ENCODE results near the gene NHLRC1. TPM values are rescaled to one million over a fixed set of nuclear protein-coding genes. Genes with fewer than 3 reads are reported as not detected.

NHLRC1 gene
- total RNA-seq, 1 experiment from 2014 or later, result 1.3 TPM

DNA sequence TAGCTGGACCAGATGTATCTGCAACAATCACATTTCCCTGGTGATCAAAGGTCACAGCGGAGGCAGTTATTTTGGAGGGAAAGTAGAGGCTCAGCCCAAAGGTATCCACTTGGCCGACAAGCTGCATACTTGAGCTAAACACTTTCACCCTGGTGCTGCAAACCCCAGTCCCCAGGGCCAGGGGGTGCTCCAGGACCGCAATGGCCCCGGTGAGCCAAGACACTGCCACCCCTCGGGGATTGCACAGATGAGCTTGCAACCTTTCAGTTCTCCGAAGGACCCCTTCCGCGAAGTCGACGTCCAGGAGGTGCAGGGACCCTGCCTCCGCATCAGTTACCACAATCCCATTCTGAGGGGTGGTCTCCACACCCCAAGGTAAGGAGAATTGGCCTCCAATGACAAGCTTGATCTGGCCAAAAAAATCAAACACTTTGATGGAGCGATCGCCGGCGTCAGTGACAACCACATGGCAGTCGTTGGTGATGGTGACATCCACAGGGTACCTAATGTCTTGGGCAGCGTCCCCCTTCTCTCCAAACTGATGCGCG, 823 bp downstream of the NHLRC1 start:
- H3K4me3 ChIP-seq, result no peak overlapping the region
- H3K27ac ChIP-seq, result no peak overlapping the region
- no peak for DNase-seq (ENCODE audit: low read depth in 1 of 2, low spot score in 2 of 2)
- no peaks in the 10 kb centered on the region for H3K9me3 ChIP-seq (replicated peaks)
- no peaks in the 10 kb centered on the region for H3K27me3 ChIP-seq (replicated peaks)
- H3K36me3 ChIP-seq, result no peaks in the 10 kb centered on the region
- H3K4me1 ChIP-seq (replicated peaks), result peaks cover 20% of the 10 kb centered on the region

DNA sequence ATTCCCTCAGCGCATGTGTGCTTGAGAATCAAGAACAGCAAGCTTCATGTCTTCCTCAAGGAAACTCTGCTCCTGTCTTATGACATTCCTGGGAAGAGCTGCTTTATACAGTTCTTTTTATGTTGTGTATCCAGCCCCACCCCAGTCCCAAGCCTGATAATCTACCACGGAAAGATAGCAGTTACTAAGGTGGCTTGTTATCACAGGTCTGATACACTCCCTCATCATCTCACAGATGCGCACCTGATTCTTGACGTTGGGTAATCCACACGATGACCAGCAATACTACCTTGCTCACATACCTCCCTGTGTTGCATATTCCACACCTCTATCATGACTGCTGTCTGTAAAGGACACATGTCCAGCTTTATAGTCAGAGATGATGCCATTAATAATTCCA, 3.2 kb downstream of the NHLRC1 start:
- H3K9me3 ChIP-seq (replicated peaks), result 0 out of 2 replicates have a peak, but pooled peaks cover 3% of the 10 kb centered on the region
- H3K27ac ChIP-seq, result no peak overlapping the region
- peaks cover 11% of the 10 kb centered on the region for H3K4me1 ChIP-seq (replicated peaks)
- H3K36me3 ChIP-seq, result no peaks in the 10 kb centered on the region
- no peak overlapping the region for H3K4me3 ChIP-seq
- no peaks in the 10 kb centered on the region; the same call in 1 of the 2 replicates for H3K27me3 ChIP-seq (replicated peaks)
- DNase-seq (ENCODE audit: low read depth in 1 of 2, low spot score in 2 of 2), result no peak

DNA sequence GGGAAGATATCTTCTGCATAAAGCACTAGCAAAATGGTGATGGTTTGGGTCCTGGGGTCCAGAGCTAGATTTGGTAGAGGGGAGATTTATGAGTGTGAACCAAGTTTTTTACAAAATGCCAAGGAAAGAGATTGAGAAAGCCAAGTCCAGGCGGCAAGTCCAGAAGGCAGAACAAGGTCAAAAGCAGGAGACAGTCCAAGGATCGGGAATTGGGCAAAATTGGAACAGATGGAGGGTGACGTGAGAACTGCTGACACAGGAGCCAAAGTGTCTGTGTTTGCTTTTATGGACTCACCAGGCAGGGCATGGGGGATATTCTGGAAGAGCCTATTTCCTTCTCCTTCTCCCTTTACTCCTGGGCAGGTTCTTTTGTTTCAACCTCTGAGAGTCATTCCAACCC, 4.1 kb downstream of the NHLRC1 start:
- Histone ChIP-seq H3K4me1 (replicated peaks) (peaks cover 11% of the 10 kb centered on the region), H3K36me3 (no peaks in the 10 kb centered on the region), H3K27me3 (replicated peaks) (no peaks in the 10 kb centered on the region; the same call in 1 of the 2 replicates), H3K9me3 (replicated peaks) (0 out of 2 replicates have a peak, but pooled peaks cover 3% of the 10 kb centered on the region), H3K4me3 (no peak overlapping the region), H3K27ac (no peak overlapping the region)
- DNase-seq (ENCODE audit: low read depth in 1 of 2, low spot score in 2 of 2), result no peak

DNA sequence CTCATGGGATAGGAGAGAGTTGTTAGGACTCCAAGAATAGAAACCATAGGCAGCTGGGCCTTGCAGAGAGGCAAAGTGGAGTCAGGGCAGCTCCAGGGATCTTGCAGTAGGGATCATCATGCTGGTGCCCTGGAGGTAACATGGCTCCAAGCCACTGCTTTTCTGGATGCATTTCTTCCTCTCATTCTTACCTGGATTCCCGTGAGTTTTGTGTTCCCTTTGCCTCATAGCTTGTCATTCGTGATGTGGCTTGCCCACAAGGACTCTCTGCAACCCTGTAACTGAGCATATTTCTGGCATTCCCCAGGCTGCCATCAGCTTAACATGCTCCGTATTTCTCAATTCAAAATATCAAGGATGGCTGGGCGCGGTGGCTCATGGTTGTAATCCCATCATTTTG, 5.3 kb downstream of the NHLRC1 start:
- no peaks in the 10 kb centered on the region; the same call in 1 of the 2 replicates for H3K27me3 ChIP-seq (replicated peaks)
- H3K27ac ChIP-seq, result no peak overlapping the region
- no peaks in the 10 kb centered on the region for H3K36me3 ChIP-seq
- H3K4me1 ChIP-seq (replicated peaks), result peaks cover 3% of the 10 kb centered on the region
- no peak overlapping the region for H3K4me3 ChIP-seq
- no peak for DNase-seq (ENCODE audit: low read depth in 1 of 2, low spot score in 2 of 2)
- 0 out of 2 replicates have a peak, but pooled peaks cover 3% of the 10 kb centered on the region for H3K9me3 ChIP-seq (replicated peaks)

DNA sequence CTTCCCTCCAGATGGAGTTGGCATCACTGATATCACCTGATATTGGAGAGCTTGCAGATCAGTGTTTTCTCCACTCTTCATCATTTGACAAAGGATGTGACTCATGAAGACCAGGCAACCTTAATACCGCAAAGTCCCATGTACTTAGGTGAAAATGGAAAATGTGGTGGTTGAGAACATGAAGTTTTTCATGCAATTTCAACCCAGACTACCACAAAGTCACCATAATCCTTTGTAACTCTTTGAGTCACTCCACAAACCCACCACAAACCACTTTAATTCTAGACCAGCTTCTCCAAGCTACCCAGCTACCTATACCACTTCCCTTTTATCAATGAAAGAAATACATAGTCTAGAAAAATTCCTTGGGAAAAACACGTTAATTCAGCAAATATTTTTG, 7.1 kb downstream of the NHLRC1 start:
- H3K4me1 ChIP-seq (replicated peaks), result no peaks in the 10 kb centered on the region
- H3K9me3 ChIP-seq (replicated peaks), result 0 out of 2 replicates have a peak, but pooled peaks cover 3% of the 10 kb centered on the region
- no peak for DNase-seq (ENCODE audit: low read depth in 1 of 2, low spot score in 2 of 2)
- no peak overlapping the region for H3K27ac ChIP-seq
- no peaks in the 10 kb centered on the region for H3K36me3 ChIP-seq
- H3K4me3 ChIP-seq, result no peak overlapping the region
- no peaks in the 10 kb centered on the region; the same call in 1 of the 2 replicates for H3K27me3 ChIP-seq (replicated peaks)

DNA sequence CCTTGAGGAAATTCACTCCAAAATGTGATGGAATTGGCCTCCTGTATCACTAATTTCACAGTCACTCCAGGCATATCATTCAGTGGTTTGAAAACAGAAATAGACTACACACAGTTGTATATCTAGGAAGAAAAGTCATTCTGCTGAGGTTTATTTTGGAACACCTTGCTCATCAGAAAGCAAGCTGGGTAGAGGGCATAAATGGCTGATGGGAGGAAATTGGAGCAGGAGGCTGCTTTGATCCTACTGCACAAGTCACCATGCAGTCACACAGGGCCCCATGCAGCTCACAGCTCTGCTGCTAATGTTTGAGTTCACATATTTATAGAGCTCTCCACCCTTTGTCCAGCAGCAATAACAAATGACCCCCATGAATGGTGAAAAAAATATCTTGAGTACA, 12.3 kb downstream of the NHLRC1 start:
- no peak for DNase-seq (ENCODE audit: low read depth in 1 of 2, low spot score in 2 of 2)
- Histone ChIP-seq H3K27me3 (replicated peaks) (no peaks in the 10 kb centered on the region), H3K36me3 (no peaks in the 10 kb centered on the region), H3K4me3 (no peak overlapping the region), H3K27ac (no peak overlapping the region), H3K4me1 (replicated peaks) (no peaks in the 10 kb centered on the region), H3K9me3 (replicated peaks) (peaks cover 7% of the 10 kb centered on the region; the same call in 1 of the 2 replicates)

DNA sequence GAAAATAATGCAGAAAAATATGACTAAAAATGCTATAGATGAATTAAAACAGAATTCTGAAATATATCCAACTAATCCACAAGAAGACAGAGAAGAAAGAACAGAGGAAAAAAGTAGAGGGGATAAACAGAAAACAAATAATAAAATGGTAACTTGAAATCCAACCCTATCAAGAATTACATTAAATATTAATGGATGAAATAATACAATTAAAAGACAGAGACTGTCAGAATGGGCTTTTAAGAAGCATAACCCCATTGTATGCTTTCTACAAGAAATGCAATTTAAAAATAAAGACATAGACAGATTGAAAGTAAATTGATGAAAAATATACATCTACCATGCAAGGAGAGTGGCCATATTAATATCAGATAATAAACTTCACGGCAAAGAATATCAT, 15.4 kb downstream of the NHLRC1 start:
- DNase-seq (ENCODE audit: low read depth in 1 of 2, low spot score in 2 of 2), result no peak
- H3K4me1 ChIP-seq (replicated peaks), result peaks cover 1% of the 10 kb centered on the region; the same call in 1 of the 2 replicates
- H3K27me3 ChIP-seq (replicated peaks), result no peaks in the 10 kb centered on the region
- H3K27ac ChIP-seq, result no peak overlapping the region
- H3K36me3 ChIP-seq, result no peaks in the 10 kb centered on the region
- H3K4me3 ChIP-seq, result no peak overlapping the region
- peaks cover 7% of the 10 kb centered on the region; the same call in 1 of the 2 replicates for H3K9me3 ChIP-seq (replicated peaks)

DNA sequence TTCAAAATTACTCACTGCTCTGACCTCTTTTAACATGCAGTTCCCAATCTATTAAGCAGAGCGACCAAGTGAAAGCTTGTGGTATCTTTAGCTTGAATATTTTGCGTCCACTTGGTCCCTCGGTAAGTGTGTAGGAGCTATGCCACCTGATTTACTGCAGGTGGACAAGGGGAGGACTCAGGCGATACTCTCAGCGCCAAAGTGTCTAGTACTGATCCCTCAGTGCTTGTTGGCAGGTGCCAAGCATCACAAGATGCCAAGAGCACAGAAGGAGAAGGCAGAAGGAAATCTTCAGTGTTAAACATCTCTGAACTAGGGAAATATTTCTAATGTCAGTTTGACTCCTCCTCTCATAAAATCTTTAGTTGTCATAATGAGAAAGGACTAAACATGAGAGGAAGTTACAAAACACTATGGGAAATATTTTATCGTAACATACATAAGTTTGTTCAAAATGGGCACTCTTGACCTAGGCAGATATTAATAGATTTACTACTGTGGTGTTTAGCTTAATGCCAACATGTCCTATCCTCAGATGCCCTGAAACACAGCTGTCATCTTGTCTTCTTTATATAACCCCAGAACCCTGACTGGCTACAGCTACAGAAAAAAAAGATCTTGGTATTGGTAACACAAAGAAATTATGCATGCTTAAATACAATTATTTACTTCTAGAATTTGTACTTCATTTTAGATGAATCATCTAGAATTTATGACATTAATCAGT, 19.5 kb downstream of the NHLRC1 start:
- Histone ChIP-seq H3K27ac (no peak overlapping the region), H3K27me3 (replicated peaks) (no peaks in the 10 kb centered on the region), H3K36me3 (no peaks in the 10 kb centered on the region), H3K4me1 (replicated peaks) (peaks cover 12% of the 10 kb centered on the region), H3K4me3 (no peak overlapping the region), H3K9me3 (replicated peaks) (peaks cover 7% of the 10 kb centered on the region; the same call in 1 of the 2 replicates)
- no peak for DNase-seq (ENCODE audit: low read depth in 1 of 2, low spot score in 2 of 2)

DNA sequence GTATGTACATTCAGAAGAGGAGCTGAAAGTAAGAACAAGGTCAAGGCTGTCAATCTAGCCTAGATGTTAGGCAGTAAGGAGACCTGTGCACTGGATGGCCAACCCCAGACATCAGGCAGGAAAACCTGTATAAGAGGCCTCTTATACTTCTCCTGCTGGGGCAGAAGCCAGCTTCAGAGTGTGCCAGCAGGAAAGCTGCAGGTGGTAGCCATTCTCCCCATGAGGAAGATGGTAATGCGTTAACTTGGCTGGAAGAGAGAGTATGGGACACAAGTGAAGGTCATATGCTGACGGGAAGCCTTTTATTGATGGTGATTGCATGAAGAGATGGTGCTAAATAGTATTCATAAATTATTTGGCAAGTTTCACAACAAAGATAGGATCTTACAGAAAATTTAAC, 20.6 kb downstream of the NHLRC1 start:
- Histone ChIP-seq H3K36me3 (no peaks in the 10 kb centered on the region), H3K27ac (no peak overlapping the region), H3K9me3 (replicated peaks) (0 out of 2 replicates have a peak, but pooled peaks cover 3% of the 10 kb centered on the region), H3K4me1 (replicated peaks) (peaks cover 12% of the 10 kb centered on the region), H3K27me3 (replicated peaks) (no peaks in the 10 kb centered on the region), H3K4me3 (no peak overlapping the region)
- no peak for DNase-seq (ENCODE audit: low read depth in 1 of 2, low spot score in 2 of 2)

DNA sequence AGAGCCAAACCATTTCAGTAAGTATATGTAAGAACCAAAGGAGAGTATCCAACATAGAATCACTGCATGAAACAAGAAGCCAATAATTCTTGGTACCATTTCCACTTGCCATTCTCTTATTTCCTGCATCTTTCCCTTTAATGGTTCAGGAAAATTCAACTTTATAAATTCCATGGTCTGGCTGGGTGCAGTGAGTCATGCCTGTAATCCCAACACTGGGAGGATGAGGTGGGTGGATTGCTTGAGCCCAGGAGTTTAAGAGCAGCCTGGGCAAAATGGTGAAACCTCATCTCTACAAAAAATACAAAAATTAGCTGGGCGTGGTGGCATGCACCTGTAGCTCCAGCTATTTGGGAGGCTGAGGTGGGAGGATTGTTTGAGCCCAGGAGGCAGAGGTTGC, 21.2 kb downstream of the NHLRC1 start:
- H3K9me3 ChIP-seq (replicated peaks), result no peaks in the 10 kb centered on the region
- no peak overlapping the region for H3K4me3 ChIP-seq
- DNase-seq (ENCODE audit: low read depth in 1 of 2, low spot score in 2 of 2), result no peak
- H3K4me1 ChIP-seq (replicated peaks), result peaks cover 12% of the 10 kb centered on the region
- no peak overlapping the region for H3K27ac ChIP-seq
- H3K36me3 ChIP-seq, result no peaks in the 10 kb centered on the region
- no peaks in the 10 kb centered on the region for H3K27me3 ChIP-seq (replicated peaks)

DNA sequence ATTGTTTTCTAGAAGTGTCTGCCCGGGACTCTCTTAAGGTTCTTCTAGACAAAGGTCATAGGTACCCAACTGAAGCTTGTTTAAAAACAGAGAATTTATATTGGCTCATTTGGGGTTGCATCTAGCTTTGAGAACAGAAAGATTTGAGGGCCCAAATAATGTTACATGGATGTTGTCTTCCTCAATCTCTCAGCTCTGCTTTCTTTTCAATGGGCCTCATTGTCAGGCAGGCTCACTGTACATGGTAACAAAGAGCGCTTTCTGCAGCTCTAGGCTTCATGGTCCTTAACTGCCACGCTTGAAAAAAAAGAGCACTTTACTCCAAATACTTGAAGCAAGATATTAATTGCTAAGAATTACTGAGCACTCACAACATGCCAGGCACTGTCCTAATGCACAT, 22.2 kb downstream of the NHLRC1 start:
- H3K4me3 ChIP-seq, result no peak overlapping the region
- peaks cover 12% of the 10 kb centered on the region for H3K4me1 ChIP-seq (replicated peaks)
- DNase-seq (ENCODE audit: low read depth in 1 of 2, low spot score in 2 of 2), result no peak
- no peaks in the 10 kb centered on the region for H3K36me3 ChIP-seq
- H3K27me3 ChIP-seq (replicated peaks), result no peaks in the 10 kb centered on the region
- H3K9me3 ChIP-seq (replicated peaks), result no peaks in the 10 kb centered on the region
- H3K27ac ChIP-seq, result no peak overlapping the region

DNA sequence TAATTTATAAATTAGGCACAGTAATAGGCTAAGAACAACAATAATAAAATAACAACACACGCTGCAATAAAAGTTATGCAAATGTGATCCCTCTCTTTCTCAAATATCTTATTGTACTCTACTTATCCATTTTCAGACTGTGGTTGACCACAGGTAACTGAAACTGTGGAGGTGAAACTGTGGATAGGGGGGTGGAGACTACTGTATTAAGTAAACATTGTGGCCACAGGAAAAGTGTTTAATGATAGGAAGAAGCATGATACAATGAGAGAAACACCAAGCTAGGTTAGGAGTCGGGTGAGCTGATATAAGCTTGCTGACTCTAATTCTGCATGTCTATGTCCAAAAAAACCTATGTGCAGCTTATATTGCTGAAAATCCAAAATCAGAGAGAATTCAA, 23.0 kb downstream of the NHLRC1 start:
- Histone ChIP-seq H3K27ac (no peak overlapping the region), H3K4me1 (replicated peaks) (peaks cover 12% of the 10 kb centered on the region), H3K27me3 (replicated peaks) (no peaks in the 10 kb centered on the region), H3K36me3 (no peaks in the 10 kb centered on the region), H3K9me3 (replicated peaks) (no peaks in the 10 kb centered on the region), H3K4me3 (no peak overlapping the region)
- DNase-seq (ENCODE audit: low read depth in 1 of 2, low spot score in 2 of 2), result no peak

DNA sequence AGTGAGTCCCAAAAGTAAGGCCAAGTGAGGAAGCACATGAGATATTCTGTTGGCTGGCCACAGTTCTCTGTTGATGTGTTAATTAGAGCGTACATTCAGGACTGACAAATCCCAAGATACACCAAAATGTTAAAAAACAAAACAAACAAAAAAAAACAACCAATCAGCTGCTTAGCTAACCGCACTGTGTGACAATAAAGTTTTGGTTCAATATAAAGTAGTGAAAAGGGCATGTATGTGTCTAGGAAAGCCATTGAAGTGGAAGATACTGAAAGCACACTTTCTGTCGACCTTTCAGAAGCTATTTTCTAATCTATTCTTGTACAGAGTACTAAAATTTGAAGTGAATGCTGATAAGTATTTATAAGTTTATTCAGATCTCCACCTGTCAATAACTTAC, 26.1 kb downstream of the NHLRC1 start:
- DNase-seq (ENCODE audit: low read depth in 1 of 2, low spot score in 2 of 2), result no peak
- H3K9me3 ChIP-seq (replicated peaks), result no peaks in the 10 kb centered on the region
- H3K36me3 ChIP-seq, result no peaks in the 10 kb centered on the region
- no peak overlapping the region for H3K27ac ChIP-seq
- no peak overlapping the region for H3K4me3 ChIP-seq
- peaks cover 4% of the 10 kb centered on the region for H3K4me1 ChIP-seq (replicated peaks)
- no peaks in the 10 kb centered on the region for H3K27me3 ChIP-seq (replicated peaks)

DNA sequence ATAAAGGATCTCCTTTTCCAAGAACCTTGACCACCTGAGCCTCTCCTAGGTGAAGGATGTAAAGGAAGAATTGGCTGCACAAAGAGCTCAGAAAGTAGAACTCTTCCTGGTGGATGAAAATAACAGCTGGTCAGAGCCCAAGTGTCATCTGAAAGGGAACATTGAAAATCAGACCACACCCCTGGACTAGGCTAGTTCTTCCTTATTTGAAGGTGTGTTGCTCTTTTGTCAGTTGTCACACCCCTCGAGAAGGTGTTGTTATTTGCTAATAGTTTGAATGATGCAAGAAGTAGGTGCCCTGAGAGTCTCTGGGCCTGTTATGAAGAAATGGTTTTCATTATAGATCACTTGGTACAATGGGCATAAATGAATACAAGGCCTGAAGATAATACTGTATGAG, 31.1 kb downstream of the NHLRC1 start:
- no peaks in the 10 kb centered on the region for H3K4me1 ChIP-seq (replicated peaks)
- H3K4me3 ChIP-seq, result no peak overlapping the region
- H3K27me3 ChIP-seq (replicated peaks), result no peaks in the 10 kb centered on the region
- H3K9me3 ChIP-seq (replicated peaks), result no peaks in the 10 kb centered on the region
- no peaks in the 10 kb centered on the region for H3K36me3 ChIP-seq
- no peak for DNase-seq (ENCODE audit: low read depth in 1 of 2, low spot score in 2 of 2)
- H3K27ac ChIP-seq, result no peak overlapping the region
